WTC11 (cell line): ENCODE data around the gene ZMYND8. TPM values are rescaled to one million over a fixed set of nuclear protein-coding genes. Genes with fewer than 3 reads are reported as not detected.

Experiments
- ATAC-seq: fragments of 200-7000 bp; cut with Tn5 transposase; 2 replicates; pipeline ENCODE4 v1.10.0; 2021; ENCODE audit warnings: mild to moderate bottlenecking, moderate library complexity
- CTCF ChIA-PET: fragments of 300-600 bp; sonication (Branson Sonifier 250); formaldehyde crosslinking; loops from one replicate; lab custom pipeline; 2021; ENCODE audit warnings: antibody characterized with exemption; lab: Charles Lee
- POLR2A ChIA-PET: fragments of 350-600 bp; sonication (Branson Sonifier 250); formaldehyde crosslinking; loops from one replicate; lab custom pipeline; 2021; ENCODE audit warnings: antibody characterized with exemption; lab: Charles Lee
- DNase-seq: peaks from one replicate; pipeline ENCODE4 v3.0.0; 2021; ENCODE audit warnings: low spot score
- H3K27ac Mint-ChIP-seq: 2 replicates; pipeline ENCODE4 v1.8.0; 2021; ENCODE audit warnings: mixed read lengths
- H3K27me3 Mint-ChIP-seq: 2 replicates; pipeline ENCODE4 v1.8.0; 2021; ENCODE audit warnings: low read depth, mild to moderate bottlenecking, moderate library complexity, mixed read lengths
- H3K36me3 Mint-ChIP-seq: 2 replicates; pipeline ENCODE4 v1.8.0; 2021; ENCODE audit warnings: mixed read lengths
- H3K4me1 Mint-ChIP-seq: 2 replicates; pipeline ENCODE4 v1.8.0; 2022; ENCODE audit warnings: mixed read lengths
- H3K4me3 Mint-ChIP-seq: 2 replicates; pipeline ENCODE4 v1.8.0; 2021; ENCODE audit warnings: mild to moderate bottlenecking, moderate library complexity, mixed read lengths
- H3K9me3 Mint-ChIP-seq: 2 replicates; pipeline ENCODE4 v1.8.0; 2021; ENCODE audit warnings: mixed read lengths
- CBFB ChIP-seq: sonication (generic); formaldehyde crosslinking; IDR thresholded peaks from 2 replicates; pipeline ENCODE4 v1.8.1; 2022; ENCODE audit warnings: mild to moderate bottlenecking, low read depth, missing genetic modification reagents
- CREB1 ChIP-seq: sonication (generic); formaldehyde crosslinking; IDR thresholded peaks from 2 replicates; pipeline ENCODE4 v1.8.0; 2023; ENCODE audit warnings: mild to moderate bottlenecking, missing genetic modification reagents
- ESRRA ChIP-seq: sonication (generic); formaldehyde crosslinking; IDR thresholded peaks from 2 replicates; pipeline ENCODE4 v1.8.1; 2022; ENCODE audit warnings: mild to moderate bottlenecking, missing genetic modification reagents, borderline replicate concordance
- GABPB1 ChIP-seq: sonication (generic); formaldehyde crosslinking; IDR thresholded peaks from 2 replicates; pipeline ENCODE4 v1.8.1; 2023; ENCODE audit warnings: mild to moderate bottlenecking, missing genetic modification reagents
- GTF2I ChIP-seq: fragments of 250-450 bp; sonication (Bioruptor Pico); conservative IDR thresholded peaks from 2 replicates; pipeline ENCODE4 v1.4.0; 2021; ENCODE audit warnings: mild to moderate bottlenecking
- HMGA2 ChIP-seq: fragments of 250-450 bp; sonication (Bioruptor Pico); IDR thresholded peaks from 2 replicates; pipeline ENCODE4 v1.4.0; 2021; ENCODE audit warnings: mild to moderate bottlenecking, moderate library complexity
- JUN ChIP-seq: sonication (generic); formaldehyde crosslinking; IDR thresholded peaks from 2 replicates; pipeline ENCODE4 v1.8.0; 2023; ENCODE audit warnings: mild to moderate bottlenecking, missing genetic modification reagents
- KAT7 ChIP-seq: sonication (generic); formaldehyde crosslinking; IDR thresholded peaks from 2 replicates; pipeline ENCODE4 v1.8.1; 2023; ENCODE audit warnings: missing genetic modification reagents, mild to moderate bottlenecking, borderline replicate concordance
- MXD4 ChIP-seq: fragments of 250-450 bp; sonication (Bioruptor Pico); IDR thresholded peaks from 2 replicates; pipeline ENCODE4 v1.8.0; 2021; ENCODE audit warnings: mild to moderate bottlenecking, moderate library complexity, borderline replicate concordance
- NR3C1 ChIP-seq: sonication (generic); formaldehyde crosslinking; conservative IDR thresholded peaks from 2 replicates; pipeline ENCODE4 v1.8.1; 2023; ENCODE audit warnings: low read depth, mild to moderate bottlenecking, missing genetic modification reagents
- PRRX2 ChIP-seq: fragments of 250-450 bp; sonication (Bioruptor Pico); IDR thresholded peaks from 2 replicates; pipeline ENCODE4 v1.8.0; 2021; ENCODE audit warnings: mild to moderate bottlenecking
- RELA ChIP-seq: sonication (generic); formaldehyde crosslinking; IDR thresholded peaks from 2 replicates; pipeline ENCODE4 v1.8.1; 2022; ENCODE audit warnings: missing genetic modification reagents, mild to moderate bottlenecking, borderline replicate concordance
- SMAD3 ChIP-seq: sonication (generic); formaldehyde crosslinking; IDR thresholded peaks from 2 replicates; pipeline ENCODE4 v1.8.0; 2022; ENCODE audit warnings: missing genetic modification reagents, mild to moderate bottlenecking, borderline replicate concordance
- TCF7 ChIP-seq: sonication (generic); formaldehyde crosslinking; IDR thresholded peaks from 2 replicates; pipeline ENCODE4 v1.8.0; 2022; ENCODE audit warnings: mild to moderate bottlenecking, low read depth, missing genetic modification reagents, moderate library complexity
- TP53 ChIP-seq: sonication (generic); formaldehyde crosslinking; IDR thresholded peaks from 2 replicates; pipeline ENCODE4 v1.8.1; 2023; ENCODE audit warnings: mild to moderate bottlenecking, missing genetic modification reagents
- ZBTB21 ChIP-seq: sonication (generic); formaldehyde crosslinking; IDR thresholded peaks from 2 replicates; pipeline ENCODE4 v1.8.1; 2023; ENCODE audit warnings: mild to moderate bottlenecking, missing genetic modification reagents, borderline replicate concordance
- ZNF219 ChIP-seq: sonication (generic); formaldehyde crosslinking; IDR thresholded peaks from 2 replicates; pipeline ENCODE4 v1.8.0; 2023; ENCODE audit warnings: missing genetic modification reagents, mild to moderate bottlenecking, borderline replicate concordance
- ZNF232 ChIP-seq: sonication (generic); formaldehyde crosslinking; IDR thresholded peaks from 2 replicates; pipeline ENCODE4 v1.8.0; 2022; ENCODE audit warnings: mild to moderate bottlenecking, missing genetic modification reagents
- ZNF396 ChIP-seq: fragments of 250-450 bp; sonication (Bioruptor Pico); IDR thresholded peaks from 2 replicates; pipeline ENCODE4 v1.8.0; 2021; ENCODE audit warnings: mild to moderate bottlenecking, moderate library complexity, borderline replicate concordance
- total RNA-seq: library from RNA; stranded (reverse); gene quantifications from 3 replicates; pipeline ENCODE4 v1.2.3, GENCODE V29; 2021
- TF ChIP-seq, protein P1 (sequence below): sonication (generic); formaldehyde crosslinking; IDR thresholded peaks from 2 replicates; pipeline ENCODE4 v1.8.0; 2023; ENCODE audit warnings: missing genetic modification reagents
- TF ChIP-seq, protein P2 (sequence below): fragments of 250-450 bp; sonication (Bioruptor Pico); IDR thresholded peaks from 2 replicates; pipeline ENCODE4 v1.9.0; 2021; ENCODE audit warnings: mild to moderate bottlenecking
- TF ChIP-seq, protein P3 (sequence below): sonication (generic); formaldehyde crosslinking; IDR thresholded peaks from 2 replicates; pipeline ENCODE4 v1.8.0; 2022; ENCODE audit warnings: missing genetic modification reagents
- TF ChIP-seq, protein P4 (sequence below): sonication (generic); formaldehyde crosslinking; IDR thresholded peaks from 2 replicates; pipeline ENCODE4 v1.8.1; 2022; ENCODE audit warnings: mild to moderate bottlenecking, moderate library complexity, missing genetic modification reagents
- TF ChIP-seq, protein P5 (sequence below): sonication (generic); formaldehyde crosslinking; IDR thresholded peaks from 2 replicates; pipeline ENCODE4 v1.8.1; 2022; ENCODE audit warnings: low read depth, missing genetic modification reagents, borderline replicate concordance
- TF ChIP-seq, protein P6 (sequence below): sonication (generic); formaldehyde crosslinking; IDR thresholded peaks from 2 replicates; pipeline ENCODE4 v1.8.0; 2022; ENCODE audit warnings: mild to moderate bottlenecking, missing genetic modification reagents
- TF ChIP-seq, protein P7 (sequence below): sonication (generic); formaldehyde crosslinking; IDR thresholded peaks from 2 replicates; pipeline ENCODE4 v1.8.1; 2023; ENCODE audit warnings: mild to moderate bottlenecking, missing genetic modification reagents, borderline replicate concordance

The ZMYND8 gene
- total RNA-seq, 1 experiment from 2014 or later = 114 TPM

DNA sequence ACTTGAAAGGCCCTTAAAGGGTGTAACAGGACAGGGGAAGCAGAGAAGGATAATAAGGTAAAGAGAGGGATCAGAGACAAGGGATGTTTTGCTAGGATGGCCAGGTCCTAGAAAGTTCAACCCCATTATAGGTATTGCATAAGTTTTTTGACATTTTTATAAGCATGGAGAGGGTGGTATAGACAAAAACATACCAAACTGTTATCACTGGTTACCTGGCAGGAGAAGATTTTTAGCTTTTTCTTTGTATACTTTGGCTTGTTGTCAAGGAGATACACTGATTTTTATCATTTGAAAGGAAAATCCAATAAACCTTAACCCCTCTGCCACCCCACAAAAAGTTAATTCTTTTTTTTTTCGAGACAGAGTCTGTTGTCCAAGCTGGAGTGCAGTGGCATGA is 28.4 kb downstream of the ZMYND8 start:
- Mint-ChIP-seq H3K4me3 (no peak overlapping the region), H3K36me3 (peaks cover 31% of the 10 kb centered on the region), H3K4me1 (peaks cover 80% of the 10 kb centered on the region), H3K27ac (peak overlapping the region; percentile 43)
- CTCF ChIA-PET = interaction anchor here (4.4 kb wide), 1 partner anchor 56 kb away, joined by 26 read pairs; no protein-coding TSS in a partner anchor
- no peak for ATAC-seq
- TF ChIP-seq ZNF232 (no peak), TCF7 (CRISPR knock-in tag) (no peak), ZNF219 (CRISPR knock-in tag) (no peak), MXD4 (CRISPR knock-in tag) (no peak), SMAD3 (CRISPR knock-in tag) (no peak), GTF2I (no peak), PRRX2 (CRISPR knock-in tag) (no peak), TP53 (no peak), RELA (CRISPR knock-in tag) (no peak), HMGA2 (CRISPR knock-in tag) (no peak), ZBTB21 (CRISPR knock-in tag) (no peak), KAT7 (CRISPR knock-in tag) (no peak)
- TF ChIP-seq, protein P1, sequence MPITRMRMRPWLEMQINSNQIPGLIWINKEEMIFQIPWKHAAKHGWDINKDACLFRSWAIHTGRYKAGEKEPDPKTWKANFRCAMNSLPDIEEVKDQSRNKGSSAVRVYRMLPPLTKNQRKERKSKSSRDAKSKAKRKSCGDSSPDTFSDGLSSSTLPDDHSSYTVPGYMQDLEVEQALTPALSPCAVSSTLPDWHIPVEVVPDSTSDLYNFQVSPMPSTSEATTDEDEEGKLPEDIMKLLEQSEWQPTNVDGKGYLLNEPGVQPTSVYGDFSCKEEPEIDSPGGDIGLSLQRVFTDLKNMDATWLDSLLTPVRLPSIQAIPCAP (CRISPR knock-in tag) = no peak
- TF ChIP-seq, all 79 proteins: peak for 0
- Mint-ChIP-seq H3K27me3 (no peaks in the 10 kb centered on the region), H3K9me3 (no peaks in the 10 kb centered on the region)
- POLR2A ChIA-PET = interaction anchor here (1.1 kb wide), 1 partner anchor 56 kb away, joined by 3 read pairs; no protein-coding TSS in a partner anchor
- DNase-seq = no peak

DNA sequence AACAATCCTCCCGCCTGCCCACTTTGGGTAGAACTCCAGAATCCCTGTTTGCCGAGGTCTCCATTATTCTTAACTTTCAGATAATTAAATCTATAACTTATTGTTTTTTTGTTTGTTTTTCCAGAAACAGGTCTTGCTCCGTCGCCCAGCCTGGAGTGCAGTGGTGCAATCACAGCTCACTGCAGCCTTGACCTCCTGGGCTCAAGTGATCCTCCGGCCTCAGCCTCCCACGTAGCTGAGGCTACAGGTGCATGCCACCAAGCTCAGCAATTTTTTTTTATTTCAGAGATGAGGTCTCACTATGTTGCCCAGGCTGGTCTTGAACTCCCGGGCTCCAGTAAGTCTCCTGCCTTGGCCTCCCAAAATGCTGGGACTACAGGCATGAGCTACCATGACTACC is 28.8 kb downstream of the ZMYND8 start:
- peak overlapping the region; percentile 43 for H3K27ac Mint-ChIP-seq
- peaks cover 80% of the 10 kb centered on the region for H3K4me1 Mint-ChIP-seq
- ATAC-seq (no peak), DNase-seq (no peak)
- peaks cover 28% of the 10 kb centered on the region for H3K36me3 Mint-ChIP-seq
- H3K27me3 Mint-ChIP-seq = no peaks in the 10 kb centered on the region
- H3K4me3 Mint-ChIP-seq = no peak overlapping the region
- ChIA-PET CTCF (interaction anchor here (1.4 to 4.4 kb wide), 2 partner anchors 30 to 56 kb away, joined by 4 to 26 read pairs; no protein-coding TSS in a partner anchor), POLR2A (interaction anchor here (1.1 kb wide), 2 partner anchors 23 to 57 kb away, joined by 3 read pairs; no protein-coding TSS in a partner anchor)
- H3K9me3 Mint-ChIP-seq = no peaks in the 10 kb centered on the region
- TF ChIP-seq, protein P2, sequence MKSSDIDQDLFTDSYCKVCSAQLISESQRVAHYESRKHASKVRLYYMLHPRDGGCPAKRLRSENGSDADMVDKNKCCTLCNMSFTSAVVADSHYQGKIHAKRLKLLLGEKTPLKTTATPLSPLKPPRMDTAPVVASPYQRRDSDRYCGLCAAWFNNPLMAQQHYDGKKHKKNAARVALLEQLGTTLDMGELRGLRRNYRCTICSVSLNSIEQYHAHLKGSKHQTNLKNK (CRISPR knock-in tag) = no peak
- TF ChIP-seq ZNF219 (CRISPR knock-in tag) (no peak), JUN (CRISPR knock-in tag) (no peak), NR3C1 (CRISPR knock-in tag) (no peak), ZNF396 (CRISPR knock-in tag) (no peak), GABPB1 (CRISPR knock-in tag) (no peak), CBFB (no peak), ESRRA (no peak), CREB1 (no peak)
- TF ChIP-seq, protein P3, sequence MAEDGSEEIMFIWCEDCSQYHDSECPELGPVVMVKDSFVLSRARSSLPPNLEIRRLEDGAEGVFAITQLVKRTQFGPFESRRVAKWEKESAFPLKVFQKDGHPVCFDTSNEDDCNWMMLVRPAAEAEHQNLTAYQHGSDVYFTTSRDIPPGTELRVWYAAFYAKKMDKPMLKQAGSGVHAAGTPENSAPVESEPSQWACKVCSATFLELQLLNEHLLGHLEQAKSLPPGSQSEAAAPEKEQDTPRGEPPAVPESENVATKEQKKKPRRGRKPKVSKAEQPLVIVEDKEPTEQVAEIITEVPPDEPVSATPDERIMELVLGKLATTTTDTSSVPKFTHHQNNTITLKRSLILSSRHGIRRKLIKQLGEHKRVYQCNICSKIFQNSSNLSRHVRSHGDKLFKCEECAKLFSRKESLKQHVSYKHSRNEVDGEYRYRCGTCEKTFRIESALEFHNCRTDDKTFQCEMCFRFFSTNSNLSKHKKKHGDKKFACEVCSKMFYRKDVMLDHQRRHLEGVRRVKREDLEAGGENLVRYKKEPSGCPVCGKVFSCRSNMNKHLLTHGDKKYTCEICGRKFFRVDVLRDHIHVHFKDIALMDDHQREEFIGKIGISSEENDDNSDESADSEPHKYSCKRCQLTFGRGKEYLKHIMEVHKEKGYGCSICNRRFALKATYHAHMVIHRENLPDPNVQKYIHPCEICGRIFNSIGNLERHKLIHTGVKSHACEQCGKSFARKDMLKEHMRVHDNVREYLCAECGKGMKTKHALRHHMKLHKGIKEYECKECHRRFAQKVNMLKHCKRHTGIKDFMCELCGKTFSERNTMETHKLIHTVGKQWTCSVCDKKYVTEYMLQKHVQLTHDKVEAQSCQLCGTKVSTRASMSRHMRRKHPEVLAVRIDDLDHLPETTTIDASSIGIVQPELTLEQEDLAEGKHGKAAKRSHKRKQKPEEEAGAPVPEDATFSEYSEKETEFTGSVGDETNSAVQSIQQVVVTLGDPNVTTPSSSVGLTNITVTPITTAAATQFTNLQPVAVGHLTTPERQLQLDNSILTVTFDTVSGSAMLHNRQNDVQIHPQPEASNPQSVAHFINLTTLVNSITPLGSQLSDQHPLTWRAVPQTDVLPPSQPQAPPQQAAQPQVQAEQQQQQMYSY (CRISPR knock-in tag) = no peak
- TF ChIP-seq, protein P4, sequence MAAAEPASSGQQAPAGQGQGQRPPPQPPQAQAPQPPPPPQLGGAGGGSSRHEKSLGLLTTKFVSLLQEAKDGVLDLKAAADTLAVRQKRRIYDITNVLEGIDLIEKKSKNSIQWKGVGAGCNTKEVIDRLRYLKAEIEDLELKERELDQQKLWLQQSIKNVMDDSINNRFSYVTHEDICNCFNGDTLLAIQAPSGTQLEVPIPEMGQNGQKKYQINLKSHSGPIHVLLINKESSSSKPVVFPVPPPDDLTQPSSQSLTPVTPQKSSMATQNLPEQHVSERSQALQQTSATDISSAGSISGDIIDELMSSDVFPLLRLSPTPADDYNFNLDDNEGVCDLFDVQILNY (CRISPR knock-in tag) = no peak
- TF ChIP-seq, protein P5, sequence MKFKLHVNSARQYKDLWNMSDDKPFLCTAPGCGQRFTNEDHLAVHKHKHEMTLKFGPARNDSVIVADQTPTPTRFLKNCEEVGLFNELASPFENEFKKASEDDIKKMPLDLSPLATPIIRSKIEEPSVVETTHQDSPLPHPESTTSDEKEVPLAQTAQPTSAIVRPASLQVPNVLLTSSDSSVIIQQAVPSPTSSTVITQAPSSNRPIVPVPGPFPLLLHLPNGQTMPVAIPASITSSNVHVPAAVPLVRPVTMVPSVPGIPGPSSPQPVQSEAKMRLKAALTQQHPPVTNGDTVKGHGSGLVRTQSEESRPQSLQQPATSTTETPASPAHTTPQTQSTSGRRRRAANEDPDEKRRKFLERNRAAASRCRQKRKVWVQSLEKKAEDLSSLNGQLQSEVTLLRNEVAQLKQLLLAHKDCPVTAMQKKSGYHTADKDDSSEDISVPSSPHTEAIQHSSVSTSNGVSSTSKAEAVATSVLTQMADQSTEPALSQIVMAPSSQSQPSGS (CRISPR knock-in tag) = no peak
- TF ChIP-seq, protein P6, sequence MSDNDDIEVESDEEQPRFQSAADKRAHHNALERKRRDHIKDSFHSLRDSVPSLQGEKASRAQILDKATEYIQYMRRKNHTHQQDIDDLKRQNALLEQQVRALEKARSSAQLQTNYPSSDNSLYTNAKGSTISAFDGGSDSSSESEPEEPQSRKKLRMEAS (CRISPR knock-in tag) = no peak
- TF ChIP-seq, protein P7, sequence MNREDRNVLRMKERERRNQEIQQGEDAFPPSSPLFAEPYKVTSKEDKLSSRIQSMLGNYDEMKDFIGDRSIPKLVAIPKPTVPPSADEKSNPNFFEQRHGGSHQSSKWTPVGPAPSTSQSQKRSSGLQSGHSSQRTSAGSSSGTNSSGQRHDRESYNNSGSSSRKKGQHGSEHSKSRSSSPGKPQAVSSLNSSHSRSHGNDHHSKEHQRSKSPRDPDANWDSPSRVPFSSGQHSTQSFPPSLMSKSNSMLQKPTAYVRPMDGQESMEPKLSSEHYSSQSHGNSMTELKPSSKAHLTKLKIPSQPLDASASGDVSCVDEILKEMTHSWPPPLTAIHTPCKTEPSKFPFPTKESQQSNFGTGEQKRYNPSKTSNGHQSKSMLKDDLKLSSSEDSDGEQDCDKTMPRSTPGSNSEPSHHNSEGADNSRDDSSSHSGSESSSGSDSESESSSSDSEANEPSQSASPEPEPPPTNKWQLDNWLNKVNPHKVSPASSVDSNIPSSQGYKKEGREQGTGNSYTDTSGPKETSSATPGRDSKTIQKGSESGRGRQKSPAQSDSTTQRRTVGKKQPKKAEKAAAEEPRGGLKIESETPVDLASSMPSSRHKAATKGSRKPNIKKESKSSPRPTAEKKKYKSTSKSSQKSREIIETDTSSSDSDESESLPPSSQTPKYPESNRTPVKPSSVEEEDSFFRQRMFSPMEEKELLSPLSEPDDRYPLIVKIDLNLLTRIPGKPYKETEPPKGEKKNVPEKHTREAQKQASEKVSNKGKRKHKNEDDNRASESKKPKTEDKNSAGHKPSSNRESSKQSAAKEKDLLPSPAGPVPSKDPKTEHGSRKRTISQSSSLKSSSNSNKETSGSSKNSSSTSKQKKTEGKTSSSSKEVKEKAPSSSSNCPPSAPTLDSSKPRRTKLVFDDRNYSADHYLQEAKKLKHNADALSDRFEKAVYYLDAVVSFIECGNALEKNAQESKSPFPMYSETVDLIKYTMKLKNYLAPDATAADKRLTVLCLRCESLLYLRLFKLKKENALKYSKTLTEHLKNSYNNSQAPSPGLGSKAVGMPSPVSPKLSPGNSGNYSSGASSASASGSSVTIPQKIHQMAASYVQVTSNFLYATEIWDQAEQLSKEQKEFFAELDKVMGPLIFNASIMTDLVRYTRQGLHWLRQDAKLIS = no peak
